Mammary epithelial cell (primary cell): ENCODE measurements around the gene KNCN.

Source experiments
- EZH2 ChIP-seq: IDR thresholded peaks from 2 replicates; pipeline ENCODE4 v1.6.1; 2012; ENCODE audit warnings: low read length, inconsistent platforms, borderline replicate concordance
- TF ChIP-seq, protein P1 (sequence below), 2 donors: IDR thresholded peaks in 1 of 2; conservative IDR thresholded peaks in 1 of 2; 2 replicates each; pipeline ENCODE4 v1.5.1; 2011 to 2012; ENCODE audit warnings: inconsistent platforms in 2 of 2, low read length in 2 of 2, mild to moderate bottlenecking in 2 of 2, control low read depth in 1 of 2, low read depth in 1 of 2; ENCODE audit not compliant: insufficient read depth in 1 of 2; ENCODE audit errors: extremely low read depth in 1 of 2

DNA sequence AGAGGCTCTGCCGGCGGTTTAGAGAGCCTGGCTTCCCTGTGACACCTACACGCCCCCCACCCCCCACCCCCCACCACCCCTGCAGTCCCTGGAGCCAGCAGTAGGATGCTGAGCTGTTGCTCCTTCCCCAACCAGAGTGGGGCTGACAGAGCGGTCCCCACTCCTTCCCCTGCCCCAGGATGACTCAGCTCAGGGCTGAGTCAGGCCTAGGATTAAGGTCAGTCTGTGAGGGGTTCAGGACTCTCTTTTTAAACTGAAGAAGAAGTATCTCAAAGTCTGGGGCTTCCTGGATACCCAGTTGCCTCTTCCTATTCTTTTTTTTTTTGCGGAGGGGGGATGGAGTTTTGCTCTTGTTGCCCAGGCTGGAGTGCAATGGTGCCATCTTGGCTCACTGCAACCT, 42.7 kb downstream of the KNCN start:
- TF ChIP-seq, protein P1, sequence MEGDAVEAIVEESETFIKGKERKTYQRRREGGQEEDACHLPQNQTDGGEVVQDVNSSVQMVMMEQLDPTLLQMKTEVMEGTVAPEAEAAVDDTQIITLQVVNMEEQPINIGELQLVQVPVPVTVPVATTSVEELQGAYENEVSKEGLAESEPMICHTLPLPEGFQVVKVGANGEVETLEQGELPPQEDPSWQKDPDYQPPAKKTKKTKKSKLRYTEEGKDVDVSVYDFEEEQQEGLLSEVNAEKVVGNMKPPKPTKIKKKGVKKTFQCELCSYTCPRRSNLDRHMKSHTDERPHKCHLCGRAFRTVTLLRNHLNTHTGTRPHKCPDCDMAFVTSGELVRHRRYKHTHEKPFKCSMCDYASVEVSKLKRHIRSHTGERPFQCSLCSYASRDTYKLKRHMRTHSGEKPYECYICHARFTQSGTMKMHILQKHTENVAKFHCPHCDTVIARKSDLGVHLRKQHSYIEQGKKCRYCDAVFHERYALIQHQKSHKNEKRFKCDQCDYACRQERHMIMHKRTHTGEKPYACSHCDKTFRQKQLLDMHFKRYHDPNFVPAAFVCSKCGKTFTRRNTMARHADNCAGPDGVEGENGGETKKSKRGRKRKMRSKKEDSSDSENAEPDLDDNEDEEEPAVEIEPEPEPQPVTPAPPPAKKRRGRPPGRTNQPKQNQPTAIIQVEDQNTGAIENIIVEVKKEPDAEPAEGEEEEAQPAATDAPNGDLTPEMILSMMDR (conservative IDR thresholded peaks at IDR 0.05 in 1 of 2, IDR thresholded peaks at IDR 0.05 in 1 of 2; ENCODE audit: extremely low read depth in 1 of 2, insufficient read depth in 1 of 2, low read depth in 1 of 2, low read length in 2 of 2), result no peak
- TF ChIP-seq EZH2, result no peak
